Parathyroid adenoma (tissue), 2 donors: ENCODE results near the gene CUX1.

Experiments used
- H2AFZ ChIP-seq: fragments of 300-600 bp; sonication (generic); one replicate; pipeline ENCODE4 v1.7.0; 2017; ENCODE audit warnings: antibody characterized with exemption, mild to moderate bottlenecking
- H3K27ac ChIP-seq: fragments of 300-600 bp; sonication (generic); one replicate; pipeline ENCODE4 v1.7.0; 2017
- H3K27me3 ChIP-seq: fragments of 300-600 bp; sonication (generic); one replicate; pipeline ENCODE4 v1.7.0; 2017; ENCODE audit warnings: low read length; ENCODE audit not compliant: control insufficient read depth, insufficient read depth
- H3K36me3 ChIP-seq: fragments of 300-600 bp; sonication (generic); one replicate; pipeline ENCODE4 v1.7.0; 2017; ENCODE audit warnings: low read length; ENCODE audit not compliant: control insufficient read depth, insufficient read depth
- H3K4me1 ChIP-seq: fragments of 300-600 bp; sonication (generic); one replicate; pipeline ENCODE4 v1.7.0; 2017; ENCODE audit warnings: control low read depth
- H3K4me2 ChIP-seq: fragments of 300-600 bp; sonication (generic); one replicate; pipeline ENCODE4 v1.7.0; 2017; ENCODE audit warnings: low read length
- H3K4me3 ChIP-seq: fragments of 300-600 bp; sonication (generic); one replicate; pipeline ENCODE4 v1.7.0; 2017; ENCODE audit warnings: low read depth, low read length
- H3K79me2 ChIP-seq: fragments of 300-600 bp; sonication (generic); one replicate; pipeline ENCODE4 v1.7.0; 2017; ENCODE audit warnings: control low read depth
- H3K9ac ChIP-seq: fragments of 300-600 bp; sonication (generic); one replicate; pipeline ENCODE4 v1.7.0; 2017; ENCODE audit warnings: mild to moderate bottlenecking
- H3K9me3 ChIP-seq: fragments of 300-600 bp; sonication (generic); one replicate; pipeline ENCODE4 v1.7.0; 2017; ENCODE audit warnings: low read length; ENCODE audit not compliant: control insufficient read depth
- CTCF ChIP-seq: fragments of 300-600 bp; sonication (generic); IDR thresholded peaks from one replicate; pipeline ENCODE4 v1.7.0; 2017; ENCODE audit warnings: antibody characterized with exemption, mild to moderate bottlenecking
- donor health status: primary hyperparathyroidism.

Gene CUX1

GRCh38 chr7:102283477-102284189 is 466.2 kb downstream of the CUX1 start:
- H3K4me1 ChIP-seq: peaks cover 8% of the 10 kb centered on the region
- no peak overlapping the region for H3K4me2 ChIP-seq

GRCh38 chr7:102284399-102284798 is 467.0 kb downstream of the CUX1 start:
- H3K4me1 ChIP-seq: peaks cover 8% of the 10 kb centered on the region
- no peak overlapping the region for H3K4me2 ChIP-seq
- H3K27ac ChIP-seq: no peak overlapping the region
- H3K36me3 ChIP-seq: no peaks in the 10 kb centered on the region
- no peak for TF ChIP-seq CTCF
- H3K79me2 ChIP-seq: peaks cover 9% of the 10 kb centered on the region
- H2AFZ ChIP-seq: no peak overlapping the region
- no peak overlapping the region for H3K9ac ChIP-seq
- H3K9me3 ChIP-seq: no peaks in the 10 kb centered on the region
- no peaks in the 10 kb centered on the region for H3K27me3 ChIP-seq
- H3K4me3 ChIP-seq: no peak overlapping the region

More at GRCh38 chr7:102283477-102284189, 466.2 kb downstream of the CUX1 start:
- Histone ChIP-seq H3K27ac (no peak overlapping the region), H3K4me3 (no peak overlapping the region), H3K27me3 (no peaks in the 10 kb centered on the region), H3K36me3 (no peaks in the 10 kb centered on the region), H3K79me2 (peaks cover 8% of the 10 kb centered on the region), H3K9ac (no peak overlapping the region), H2AFZ (no peak overlapping the region), H3K9me3 (no peaks in the 10 kb centered on the region)
- no peak for TF ChIP-seq CTCF

GRCh38 chr7:102284891-102285539 is 467.6 kb downstream of the CUX1 start:
- H3K9me3 ChIP-seq: no peaks in the 10 kb centered on the region
- peak overlapping the region; percentile 16 for H2AFZ ChIP-seq
- H3K36me3 ChIP-seq: no peaks in the 10 kb centered on the region
- no peak overlapping the region for H3K4me2 ChIP-seq
- no peak overlapping the region for H3K4me3 ChIP-seq
- no peaks in the 10 kb centered on the region for H3K27me3 ChIP-seq
- H3K4me1 ChIP-seq: peaks cover 8% of the 10 kb centered on the region
- peak overlapping the region; percentile 73 for H3K27ac ChIP-seq
- no peak overlapping the region for H3K9ac ChIP-seq
- H3K79me2 ChIP-seq: peaks cover 9% of the 10 kb centered on the region
- TF ChIP-seq CTCF: no peak

- peaks cover 8% of the 10 kb centered on the region for H3K4me1 ChIP-seq
- no peaks in the 10 kb centered on the region for H3K9me3 ChIP-seq
- peaks cover 9% of the 10 kb centered on the region for H3K79me2 ChIP-seq
- peak overlapping the region; percentile 75 for H3K4me3 ChIP-seq
- peak overlapping the region; percentile 98 for H3K4me2 ChIP-seq
- peak overlapping the region; percentile 73 for H3K27ac ChIP-seq
- no peaks in the 10 kb centered on the region for H3K36me3 ChIP-seq
- peak overlapping the region; percentile 99 for H2AFZ ChIP-seq
- H3K9ac ChIP-seq: no peak overlapping the region
- no peaks in the 10 kb centered on the region for H3K27me3 ChIP-seq
- TF ChIP-seq CTCF: no peak
Observed at GRCh38 chr7:102285540-102286236, 468.3 kb downstream of the CUX1 start.
